K562 (cell line): ENCODE data around the gene DLK1. TPM values are rescaled to one million over a fixed set of nuclear protein-coding genes. Genes with fewer than 3 reads are reported as not detected.

ENCODE experiments used
- ATAC-seq: fragments of 200-7000 bp; cut with Tn5 transposase; 3 replicates; pipeline ENCODE4 v1.9.1; 2020; ENCODE audit warnings: moderate library complexity
- BruUV-seq: library from RNA; stranded (reverse); fragments of 400-500 nt; replicated peaks from 2 replicates; lab custom pipeline; 2021; lab: Mats Ljungman, UMichigan
- CTCF ChIA-PET: fragments of 300-600 bp; formaldehyde crosslinking; extraction: SDS; loops from one replicate; lab custom pipeline; 2021; ENCODE audit warnings: low intra/inter-chr PET ratio; lab: Yijun Ruan, JAX
- POLR2A ChIA-PET: fragments of 300-600, 350-650 bp; sonication (Branson Sonifier 250); formaldehyde crosslinking; extraction: SDS; loops from one replicate; lab custom pipeline; 2021; ENCODE audit warnings: antibody characterized with exemption, inconsistent platforms; lab: Yijun Ruan, JAX
- DNase-seq, 4 experiments: peaks; one replicate each; pipeline versions ENCODE4 v3.0.0 to v3.0.0-alpha.2; 2011 to 2018; ENCODE audit warnings: low spot score in 3 of 4, mixed read lengths in 3 of 4; ENCODE audit errors: extremely low read depth in 1 of 4
- FAIRE-seq: peaks from 2 replicates; lab custom pipeline; 2011; peaks lifted over from hg19 to GRCh38; lab: Jason Lieb, UNC
- H2AFZ ChIP-seq: 2 replicates; pipeline ENCODE4 v1.6.0; 2011; ENCODE audit warnings: low read depth, low read length, control low read depth, inconsistent platforms
- H3K27ac ChIP-seq: fragments of 200-600 bp; 3 replicates; pipeline ENCODE4 v1.8.0; 2011; ENCODE audit warnings: low read depth, mild to moderate bottlenecking, control low read depth, inconsistent platforms, low read length, moderate library complexity, mixed read lengths; ENCODE audit errors: extremely low read depth
- H3K27me3 ChIP-seq, 2 experiments: fragments of 300-600 bp in 1 of 2; 2 replicates in 1 of 2; 3 replicates in 1 of 2; pipeline versions ENCODE4 v1.6.0 to v1.8.0; 2011; ENCODE audit warnings: inconsistent platforms in 2 of 2, low read length in 2 of 2, mild to moderate bottlenecking in 1 of 2, mixed read lengths in 1 of 2, moderate library complexity in 1 of 2; ENCODE audit not compliant: control insufficient read depth in 2 of 2, insufficient read depth in 2 of 2
- H3K36me3 ChIP-seq: fragments of 300-600 bp; 3 replicates; pipeline ENCODE4 v1.8.0; 2011; ENCODE audit warnings: mild to moderate bottlenecking, low read length, inconsistent platforms; ENCODE audit not compliant: control insufficient read depth, insufficient read depth
- H3K4me1 ChIP-seq, 2 experiments: fragments of 200-600 bp in 1 of 2; replicated peaks in 1 of 2; 2 replicates in 1 of 2; 3 replicates in 1 of 2; pipeline versions ENCODE4 v1.5.1 to v1.8.0; 2011; ENCODE audit warnings: inconsistent platforms in 2 of 2, low read length in 2 of 2, mild to moderate bottlenecking in 1 of 2, mixed read lengths in 1 of 2, moderate library complexity in 1 of 2; ENCODE audit not compliant: control insufficient read depth in 2 of 2, insufficient read depth in 2 of 2
- H3K4me2 ChIP-seq: 2 replicates; pipeline ENCODE4 v1.6.1; 2011; ENCODE audit warnings: low read length, control low read depth, inconsistent platforms, mixed read lengths; ENCODE audit not compliant: insufficient read depth
- H3K4me3 ChIP-seq: fragments of 200-600 bp; sonication (generic), shearing (Covaris generic); 2 replicates; pipeline ENCODE4 v1.5.1; 2016; ENCODE audit warnings: control low read depth, inconsistent platforms
- H3K79me2 ChIP-seq: fragments of 200-600 bp; 3 replicates; pipeline ENCODE4 v1.8.0; 2011; ENCODE audit warnings: low read length, inconsistent platforms; ENCODE audit not compliant: control insufficient read depth, insufficient read depth
- H3K9ac ChIP-seq, 2 experiments: 2 replicates each; pipeline versions ENCODE4 v1.6.0 to v1.6.1; 2011; ENCODE audit warnings: low read depth in 2 of 2, low read length in 2 of 2, control low read depth in 1 of 2, inconsistent platforms in 1 of 2, mild to moderate bottlenecking in 1 of 2, mixed read lengths in 1 of 2; ENCODE audit not compliant: insufficient read depth in 1 of 2
- H3K9me1 ChIP-seq: one replicate; pipeline ENCODE4 v1.6.0; 2011; ENCODE audit warnings: inconsistent platforms, mild to moderate bottlenecking, low read length, moderate library complexity; ENCODE audit not compliant: control insufficient read depth, insufficient read depth
- H3K9me3 ChIP-seq: replicated peaks from 2 replicates; pipeline ENCODE4 v1.5.1; 2011; ENCODE audit warnings: low read depth, low read length, inconsistent platforms; ENCODE audit not compliant: control insufficient read depth, insufficient read depth
- H4K20me1 ChIP-seq: replicated peaks from 2 replicates; pipeline ENCODE4 v1.6.1; 2011; ENCODE audit warnings: low read length, inconsistent platforms, mixed read lengths; ENCODE audit not compliant: control insufficient read depth, insufficient read depth
- CHAMP1 ChIP-seq: fragments of 450-650 bp; IDR thresholded peaks from 2 replicates; pipeline ENCODE4 v1.6.1; 2016; ENCODE audit warnings: mild to moderate bottlenecking
- CREB3 ChIP-seq: fragments of 450-650 bp; conservative IDR thresholded peaks from 2 replicates; pipeline ENCODE4 v1.6.1; 2016; ENCODE audit warnings: missing genetic modification characterization, low read depth, mild to moderate bottlenecking, missing compliant biosample characterization, moderate library complexity
- CXXC5 ChIP-seq: fragments of 250-450 bp; sonication (Bioruptor Pico); IDR thresholded peaks from 2 replicates; pipeline ENCODE4 v1.8.0; 2022; ENCODE audit warnings: inconsistent platforms, mild to moderate bottlenecking, moderate library complexity
- FOXJ3 ChIP-seq: sonication (generic); formaldehyde crosslinking; IDR thresholded peaks from 2 replicates; pipeline ENCODE4 v1.4.0; 2020; ENCODE audit warnings: mild to moderate bottlenecking, missing genetic modification reagents
- GABPA ChIP-seq: fragments of 200-800 bp; sonication (Bioruptor generic); conservative IDR thresholded peaks from 2 replicates; pipeline ENCODE4 v1.6.1; 2016; ENCODE audit warnings: low read depth, missing genetic modification characterization, missing compliant biosample characterization
- HDAC3 ChIP-seq: fragments of 450-650 bp; IDR thresholded peaks from 2 replicates; pipeline ENCODE4 v1.6.1; 2018; ENCODE audit warnings: borderline replicate concordance, mild to moderate bottlenecking, moderate library complexity; ENCODE audit not compliant: partially characterized antibody
- HMG20A ChIP-seq: fragments of 450-650 bp; formaldehyde crosslinking; conservative IDR thresholded peaks from 2 replicates; pipeline ENCODE4 v1.4.0; 2020; ENCODE audit warnings: mild to moderate bottlenecking, mixed read lengths
- KDM2B ChIP-seq: fragments of 250-450 bp; sonication (Bioruptor Pico); IDR thresholded peaks from 2 replicates; pipeline ENCODE4 v1.8.0; 2021; ENCODE audit warnings: mild to moderate bottlenecking, moderate library complexity
- MTA2 ChIP-seq: fragments of 450-650 bp; IDR thresholded peaks from 2 replicates; pipeline ENCODE4 v1.6.1; 2016; ENCODE audit warnings: low read depth
- NCOR1 ChIP-seq: fragments of 450-650 bp; IDR thresholded peaks from 2 replicates; pipeline ENCODE4 v1.6.1; 2016; ENCODE audit warnings: mild to moderate bottlenecking, moderate library complexity
- POLR2AphosphoS5 ChIP-seq: IDR thresholded peaks from 2 replicates; pipeline ENCODE4 v1.6.1; 2011; ENCODE audit warnings: mild to moderate bottlenecking, low read depth, low read length, moderate library complexity; ENCODE audit not compliant: control insufficient read depth, insufficient read depth
- RCOR1 ChIP-seq, 2 experiments: IDR thresholded peaks; 2 replicates each; pipeline ENCODE4 v1.6.1; 2012; ENCODE audit warnings: low read depth in 2 of 2, low read length in 2 of 2, borderline replicate concordance in 1 of 2, improper control_type of control experiment in 1 of 2
- XRCC4 ChIP-seq: IDR thresholded peaks from one replicate; pipeline ENCODE4 v1.6.1; 2011; ENCODE audit not compliant: insufficient read depth, insufficient read length; ENCODE audit errors: extremely low read depth
- ZBTB17 ChIP-seq: fragments of 450-650 bp; formaldehyde crosslinking; IDR thresholded peaks from 2 replicates; pipeline ENCODE4 v1.4.0; 2020; ENCODE audit warnings: mild to moderate bottlenecking
- ZNF24 ChIP-seq: fragments of 450-650 bp; IDR thresholded peaks from 2 replicates; pipeline ENCODE4 v1.6.1; 2016
- WGBS: fragments of 100-300 bp; shearing (Covaris generic); methylation state at CpG from one replicate; pipeline ENCODE4 v1.1.6; 2016; ENCODE audit warnings: low coverage, mixed read lengths; ENCODE audit not compliant: insufficient coverage; ENCODE audit errors: missing lambda C conversion rate; 5-methylcytosine and 5-hydroxymethylcytosine counted together
- in situ Hi-C: fragments of 300-500 bp; cut with MboI; formaldehyde crosslinking; loops from 4 replicates; pipeline ENCODE4 v1.15.0; 2018; ENCODE audit warnings: inconsistent platforms, mixed read lengths
- intact Hi-C: fragments of 100-400 bp; cut with micrococcal nuclease; formaldehyde crosslinking; loops from 2 replicates; pipeline ENCODE4 v1.14.2; 2022
- polyA plus RNA-seq, 8 experiments: library from polyadenylated mRNA; depleted of rRNA in 4 of 8; stranded (reverse) in 5 of 8; unstranded in 3 of 8; fragments of >200 nt; fragmentation: Nextera tagmentation in 2 of 8; fragmentation: Illumina TruSeq in 1 of 8; extraction: Ambion mirVana in 2 of 8; extraction: Trizol in 1 of 8; gene quantifications; 2 replicates each; pipeline versions ENCODE4 v1.2.1 to v1.2.3, GENCODE V29; 2011 to 2014; ENCODE audit warnings: inconsistent platforms in 1 of 8, missing spikeins in 1 of 8
- total RNA-seq, 7 experiments: library from RNA; depleted of rRNA in 6 of 7; stranded (reverse); fragments of >200 nt in 6 of 7; fragmentation: Illumina TruSeq in 2 of 7; extraction: Trizol in 2 of 7; gene quantifications; 2 replicates each; pipeline versions ENCODE4 v1.2.1 to v1.2.3, GENCODE V29; 2011 to 2021; ENCODE audit warnings: low replicate concordance in 1 of 7
- TF ChIP-seq, protein P1 (sequence below): fragments of 450-650 bp; formaldehyde crosslinking; IDR thresholded peaks from 2 replicates; pipeline ENCODE4 v1.4.0; 2022; ENCODE audit warnings: missing genetic modification characterization

Gene DLK1
- total and polyA plus RNA-seq, 9 of the 15 experiments (the other 6 are each of a cell fraction or from before 2014, with no cell fraction given) = 4.4 to 97.2 (median 15.3) TPM

DNA sequence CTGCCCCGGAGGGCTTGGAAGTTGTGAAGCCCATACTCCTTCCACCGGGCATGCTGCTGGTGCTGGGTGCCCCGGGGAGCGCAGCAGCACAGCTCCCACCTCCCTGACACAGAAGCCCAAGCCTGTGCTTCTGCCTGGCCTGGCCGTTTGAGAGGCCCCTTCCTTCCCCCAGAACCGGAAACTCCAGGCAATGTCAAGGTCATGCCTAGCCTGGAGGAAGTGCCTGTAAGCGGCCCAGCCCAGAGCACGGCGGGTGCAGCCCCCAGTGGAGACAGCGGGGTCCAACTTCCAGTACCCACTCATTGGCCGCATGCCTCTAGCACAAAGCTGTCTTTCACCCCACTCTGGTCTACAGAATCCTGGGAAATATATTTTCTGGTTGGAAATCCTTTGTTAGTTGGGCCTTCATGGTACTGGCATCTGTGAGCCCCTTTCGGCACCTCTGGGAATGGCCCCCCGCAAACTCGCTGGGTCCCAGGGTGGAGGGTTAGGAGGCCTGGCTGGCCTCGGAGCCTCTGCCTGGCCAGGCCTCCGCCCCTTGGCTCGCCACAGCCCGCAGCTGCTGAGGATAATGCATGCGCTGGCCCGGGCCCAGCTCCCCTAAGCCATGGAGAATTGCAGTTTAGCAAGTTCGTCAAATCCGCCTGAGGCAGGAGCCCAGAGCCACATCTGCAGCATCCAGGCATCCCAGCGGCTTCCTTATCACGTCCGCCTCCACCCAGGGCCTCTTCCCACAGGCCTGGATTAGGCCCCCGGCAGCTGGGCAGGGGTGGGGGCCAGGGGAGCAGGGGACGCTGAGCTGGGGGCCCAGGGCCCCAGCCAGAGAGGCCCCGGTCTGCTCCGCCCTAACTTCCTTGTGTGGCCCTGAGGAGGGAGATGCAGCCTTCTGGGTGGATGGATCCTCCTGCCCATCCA, 48.9 kb upstream of the DLK1 start:
- no peaks in the 10 kb centered on the region for H3K9me3 ChIP-seq
- no TSS peak for BruUV-seq
- ChIA-PET POLR2A (interaction anchor here (1.0 to 1.5 kb wide), 2 partner anchors 12 to 24 kb away, joined by 3 to 4 read pairs; no protein-coding TSS in a partner anchor), CTCF (interaction anchor here (0.5 kb wide), 1 partner anchor 231 kb away, joined by 3 read pairs; no protein-coding TSS in a partner anchor)
- no peaks in the 10 kb centered on the region for H3K79me2 ChIP-seq
- peak overlapping the region; percentile 72 to 91 for H3K9ac ChIP-seq
- H3K36me3 ChIP-seq = no peaks in the 10 kb centered on the region
- intact Hi-C loops (loop anchor here (2.0 kb wide), 1 partner anchor 93 kb away; no protein-coding TSS in a partner anchor), in situ Hi-C loops (no loop called here)
- peak; percentile 64 to 85 (median 72) for DNase-seq
- 34% methylated on average over 20 of the region's 29 CpGs for WGBS
- no peaks in the 10 kb centered on the region for H4K20me1 ChIP-seq
- no peaks in the 10 kb centered on the region for H3K9me1 ChIP-seq
- peak overlapping the region; percentile 20; the same call in 1 of the 2 replicates for H3K4me2 ChIP-seq
- peak overlapping the region; percentile 87 for H3K27ac ChIP-seq
- peaks cover 71% of the 10 kb centered on the region in 2 experiments for H3K4me1 ChIP-seq
- no peak overlapping the region for H3K4me3 ChIP-seq
- peak overlapping the region; percentile 89 for H2AFZ ChIP-seq
- no peak for FAIRE-seq
- peak; percentile 54 for ATAC-seq
- H3K27me3 ChIP-seq = no peaks in the 10 kb centered on the region
- TF ChIP-seq ZNF24 (no peak), HDAC3 (no peak), RCOR1 (IDR thresholded peaks at IDR 0.05; ENCODE audit: borderline replicate concordance in 1 of 2, low read depth in 2 of 2, low read length in 2 of 2) (peak in 1 of 2 experiments; percentile 49; a peak in 1 of 4 replicates), ZBTB17 (CRISPR knock-in tag) (peak; percentile 57; the same call in 1 of the 2 replicates), XRCC4 (no peak), CXXC5 (peak; percentile 55; the same call in 1 of the 2 replicates), MTA2 (peak; percentile 14; the same call in 1 of the 2 replicates), KDM2B (CRISPR knock-in tag) (no peak), POLR2AphosphoS5 (0 out of 2 replicates have a peak, but pooled peaks have one; percentile 16), FOXJ3 (CRISPR knock-in tag) (no peak), GABPA (tag) (peak; percentile 67), CHAMP1 (no peak), NCOR1 (peak; percentile 75), HMG20A (CRISPR knock-in tag) (no peak), CREB3 (tag) (0 out of 2 replicates have a peak, but pooled peaks have one; percentile 11)
- TF ChIP-seq, protein P1, sequence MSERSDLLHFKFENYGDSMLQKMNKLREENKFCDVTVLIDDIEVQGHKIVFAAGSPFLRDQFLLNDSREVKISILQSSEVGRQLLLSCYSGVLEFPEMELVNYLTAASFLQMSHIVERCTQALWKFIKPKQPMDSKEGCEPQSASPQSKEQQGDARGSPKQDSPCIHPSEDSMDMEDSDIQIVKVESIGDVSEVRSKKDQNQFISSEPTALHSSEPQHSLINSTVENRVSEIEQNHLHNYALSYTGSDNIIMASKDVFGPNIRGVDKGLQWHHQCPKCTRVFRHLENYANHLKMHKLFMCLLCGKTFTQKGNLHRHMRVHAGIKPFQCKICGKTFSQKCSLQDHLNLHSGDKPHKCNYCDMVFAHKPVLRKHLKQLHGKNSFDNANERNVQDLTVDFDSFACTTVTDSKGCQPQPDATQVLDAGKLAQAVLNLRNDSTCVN = no peak
